CD14-positive monocyte (primary cell): ENCODE results near the gene RRBP1. TPM values are rescaled to one million over a fixed set of nuclear protein-coding genes. Genes with fewer than 3 reads are reported as not detected.

Experiments used
- DNase-seq, 3 donors: peaks; one replicate each; pipeline ENCODE4 v3.0.0-alpha.2; 2011 to 2022
- H2AFZ ChIP-seq: 2 replicates; pipeline ENCODE4 v1.6.0; 2012; ENCODE audit warnings: mild to moderate bottlenecking, low read depth, low read length, inconsistent platforms; ENCODE audit not compliant: insufficient read depth, poor library complexity, severe bottlenecking
- H3K27ac ChIP-seq, 2 donors: 1 replicate in 1 of 2; 2 replicates in 1 of 2; pipeline ENCODE4 v1.5.1; 2012 to 2013; ENCODE audit warnings: low read length in 2 of 2, control low read depth in 1 of 2, inconsistent platforms in 1 of 2, low read depth in 1 of 2, mild to moderate bottlenecking in 1 of 2
- H3K27me3 ChIP-seq, 2 donors: one replicate each; pipeline versions ENCODE4 v1.6.0 to v1.6.1; 2011 to 2013; ENCODE audit warnings: low read length in 2 of 2; ENCODE audit not compliant: control insufficient read depth in 2 of 2, insufficient read depth in 2 of 2
- H3K36me3 ChIP-seq, 2 donors: replicated peaks in 1 of 2; 1 replicate in 1 of 2; 2 replicates in 1 of 2; pipeline versions ENCODE4 v1.5.1 to v1.6.1; 2012 to 2013; ENCODE audit warnings: low read length in 2 of 2, control low read depth in 1 of 2, inconsistent platforms in 1 of 2, mild to moderate bottlenecking in 1 of 2; ENCODE audit not compliant: insufficient read depth in 2 of 2, control insufficient read depth in 1 of 2
- H3K4me1 ChIP-seq, 2 donors: 1 replicate in 1 of 2; 2 replicates in 1 of 2; pipeline versions ENCODE4 v1.5.1 to v1.6.1; 2012 to 2013; ENCODE audit warnings: low read length in 2 of 2, control low read depth in 1 of 2, inconsistent platforms in 1 of 2, mild to moderate bottlenecking in 1 of 2, moderate library complexity in 1 of 2; ENCODE audit not compliant: insufficient read depth in 2 of 2, control insufficient read depth in 1 of 2
- H3K4me2 ChIP-seq: replicated peaks from 2 replicates; pipeline ENCODE3; 2012; ENCODE audit warnings: low read length, moderate library complexity, mild to moderate bottlenecking; ENCODE audit not compliant: poor library complexity, severe bottlenecking; ENCODE audit errors: extremely low read depth
- H3K4me3 ChIP-seq, 3 experiments: fragments of 200-600 bp in 1 of 3; sonication (generic) in 1 of 3; replicated peaks in 1 of 3; 1 replicate in 2 of 3; 2 replicates in 1 of 3; pipeline ENCODE4 v1.5.1; 2011 to 2013; ENCODE audit warnings: low read length in 3 of 3, mild to moderate bottlenecking in 3 of 3, control low read depth in 2 of 3, low read depth in 2 of 3, inconsistent platforms in 1 of 3, moderate library complexity in 1 of 3
- H3K79me2 ChIP-seq: 2 replicates; pipeline ENCODE4 v1.6.0; 2012; ENCODE audit warnings: mild to moderate bottlenecking, control low read depth, inconsistent platforms, low read length, moderate library complexity; ENCODE audit not compliant: insufficient read depth
- H3K9ac ChIP-seq: 2 replicates; pipeline ENCODE4 v1.6.0; 2017; ENCODE audit warnings: low read length, mild to moderate bottlenecking; ENCODE audit not compliant: insufficient read depth, poor library complexity, severe bottlenecking
- H3K9me3 ChIP-seq, 2 donors: replicated peaks in 1 of 2; 1 replicate in 1 of 2; 2 replicates in 1 of 2; pipeline versions ENCODE4 v1.5.1 to v1.6.1; 2012 to 2013; ENCODE audit warnings: low read length in 2 of 2, control low read depth in 1 of 2; ENCODE audit not compliant: control insufficient read depth in 1 of 2, insufficient read depth in 1 of 2
- H4K20me1 ChIP-seq: 2 replicates; pipeline ENCODE4 v1.6.0; 2012; ENCODE audit warnings: mild to moderate bottlenecking, low read length, control low read depth, moderate library complexity; ENCODE audit not compliant: insufficient read depth
- H3K27ac Mint-ChIP-seq, 7 donors: one replicate each; pipeline ENCODE4 v1.8.0; 2020; ENCODE audit warnings: mild to moderate bottlenecking in 7 of 7, mixed read lengths in 7 of 7, moderate library complexity in 6 of 7, inconsistent platforms in 2 of 7
- H3K27me3 Mint-ChIP-seq, 3 donors: one replicate each; pipeline ENCODE4 v1.8.0; 2021 to 2022; ENCODE audit warnings: low read depth in 3 of 3, mild to moderate bottlenecking in 3 of 3, mixed read lengths in 3 of 3, moderate library complexity in 3 of 3, inconsistent platforms in 1 of 3
- H3K36me3 Mint-ChIP-seq, 2 donors: one replicate each; pipeline ENCODE4 v1.8.0; 2020; ENCODE audit warnings: mixed read lengths in 2 of 2, inconsistent platforms in 1 of 2, mild to moderate bottlenecking in 1 of 2
- H3K4me1 Mint-ChIP-seq: one replicate; pipeline ENCODE4 v1.8.0; 2020; ENCODE audit warnings: mild to moderate bottlenecking, mixed read lengths
- H3K4me3 Mint-ChIP-seq, 2 donors: one replicate each; pipeline ENCODE4 v1.8.0; 2020; ENCODE audit warnings: mild to moderate bottlenecking in 2 of 2, mixed read lengths in 2 of 2, moderate library complexity in 1 of 2
- H3K9me3 Mint-ChIP-seq, 7 donors: one replicate each; pipeline ENCODE4 v1.8.0; 2020 to 2022; ENCODE audit warnings: mixed read lengths in 7 of 7, mild to moderate bottlenecking in 6 of 7, moderate library complexity in 6 of 7, inconsistent platforms in 2 of 7
- WGBS: methylation state at CpG from one replicate; pipeline ENCODE4 v1.1.5; 2013; ENCODE audit warnings: missing lambda C conversion rate; ENCODE audit not compliant: insufficient coverage; 5-methylcytosine and 5-hydroxymethylcytosine counted together
- intact Hi-C, 2 donors: fragments of 100-400 bp; cut with micrococcal nuclease; formaldehyde crosslinking; loops; one replicate each; pipeline versions ENCODE4 v1.15.0 to v1.15.1; 2023
- polyA plus RNA-seq, 3 donors: library from polyadenylated mRNA; depleted of rRNA in 1 of 3; unstranded in 2 of 3; stranded (reverse) in 1 of 3; fragments of 300-500 nt in 2 of 3; fragments of >200 nt in 1 of 3; fragmentation: Illumina TruSeq in 2 of 3; gene quantifications; 1 replicate in 2 of 3; 2 replicates in 1 of 3; pipeline ENCODE4 v1.2.3, GENCODE V29; 2012 to 2021
- TF ChIP-seq, protein P1 (sequence below): fragments of 200-600 bp; IDR thresholded peaks from one replicate; pipeline ENCODE4 v1.8.0; 2022; ENCODE audit warnings: antibody characterized with exemption, mild to moderate bottlenecking

RRBP1 gene
- polyA plus RNA-seq, 3 donors: 4.7 to 22.2 (median 7.5) TPM

DNA sequence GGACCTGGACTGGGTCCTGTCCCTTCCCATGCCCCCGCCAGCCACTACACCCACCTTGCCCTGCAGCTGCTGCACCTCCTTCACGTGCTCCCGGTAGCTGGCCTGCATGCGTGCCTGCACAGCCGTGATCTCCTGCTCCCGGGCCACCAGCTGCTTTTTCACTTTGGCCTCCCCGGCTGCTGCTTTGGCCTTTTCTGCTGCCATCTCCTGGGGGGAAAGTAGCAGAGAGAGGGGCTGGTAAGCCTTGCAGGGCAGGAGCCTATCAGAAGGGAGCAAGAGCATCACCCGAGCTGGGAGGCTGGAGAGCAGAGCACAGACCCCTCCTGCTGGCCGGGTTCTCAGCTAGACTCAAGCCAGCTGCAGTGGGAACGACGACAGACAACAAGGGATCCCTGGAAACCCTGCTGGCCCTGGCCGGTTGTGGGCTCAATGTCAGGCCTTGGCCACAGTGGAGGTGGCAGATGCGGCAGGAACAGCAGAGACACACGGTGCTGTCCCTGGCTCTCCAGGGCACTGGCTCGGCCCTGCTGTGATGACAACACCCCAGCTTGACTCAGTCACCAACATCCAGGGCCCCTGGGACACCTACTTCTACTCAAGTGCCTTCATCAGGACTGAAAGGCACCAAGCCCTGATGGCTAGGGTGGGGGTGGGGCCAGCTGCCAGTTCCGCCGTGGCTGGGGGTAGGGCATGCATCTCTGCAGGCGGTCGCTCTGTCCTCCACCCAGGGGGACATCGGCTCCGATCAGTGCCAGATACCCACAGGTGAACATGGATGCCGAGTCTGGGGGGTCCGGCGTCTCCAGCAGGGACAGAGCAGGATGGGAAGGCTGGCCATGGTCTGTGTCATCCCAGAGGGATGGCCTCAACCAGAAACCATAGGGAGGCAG lies 45.3 kb downstream of the RRBP1 start:
- Mint-ChIP-seq H3K36me3 (peaks cover 66 to 96% of the 10 kb centered on the region in 2 donors), H3K4me3 (no peak overlapping the region), H3K9me3 (no peaks in the 10 kb centered on the region), H3K27me3 (peaks cover 0 to 1% (median 0%) of the 10 kb centered on the region in 3 donors), H3K4me1 (peaks cover 20% of the 10 kb centered on the region), H3K27ac (peak overlapping the region in 1 of 7 donors; percentile 49)
- Histone ChIP-seq H3K27ac (no peak overlapping the region), H4K20me1 (peaks cover 28% of the 10 kb centered on the region), H2AFZ (no peak overlapping the region), H3K79me2 (no peaks in the 10 kb centered on the region), H3K4me2 (no peak overlapping the region), H3K36me3 (peaks cover 84 to 100% of the 10 kb centered on the region in 2 donors), H3K4me1 (peaks cover 12 to 13% of the 10 kb centered on the region in 2 donors), H3K9me3 (no peaks in the 10 kb centered on the region), H3K27me3 (no peaks in the 10 kb centered on the region), H3K4me3 (no peak overlapping the region), H3K9ac (no peak overlapping the region)
- TF ChIP-seq, protein P1, sequence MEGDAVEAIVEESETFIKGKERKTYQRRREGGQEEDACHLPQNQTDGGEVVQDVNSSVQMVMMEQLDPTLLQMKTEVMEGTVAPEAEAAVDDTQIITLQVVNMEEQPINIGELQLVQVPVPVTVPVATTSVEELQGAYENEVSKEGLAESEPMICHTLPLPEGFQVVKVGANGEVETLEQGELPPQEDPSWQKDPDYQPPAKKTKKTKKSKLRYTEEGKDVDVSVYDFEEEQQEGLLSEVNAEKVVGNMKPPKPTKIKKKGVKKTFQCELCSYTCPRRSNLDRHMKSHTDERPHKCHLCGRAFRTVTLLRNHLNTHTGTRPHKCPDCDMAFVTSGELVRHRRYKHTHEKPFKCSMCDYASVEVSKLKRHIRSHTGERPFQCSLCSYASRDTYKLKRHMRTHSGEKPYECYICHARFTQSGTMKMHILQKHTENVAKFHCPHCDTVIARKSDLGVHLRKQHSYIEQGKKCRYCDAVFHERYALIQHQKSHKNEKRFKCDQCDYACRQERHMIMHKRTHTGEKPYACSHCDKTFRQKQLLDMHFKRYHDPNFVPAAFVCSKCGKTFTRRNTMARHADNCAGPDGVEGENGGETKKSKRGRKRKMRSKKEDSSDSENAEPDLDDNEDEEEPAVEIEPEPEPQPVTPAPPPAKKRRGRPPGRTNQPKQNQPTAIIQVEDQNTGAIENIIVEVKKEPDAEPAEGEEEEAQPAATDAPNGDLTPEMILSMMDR: no peak
- 91% methylated on average over 23 of the region's 24 CpGs for WGBS
- intact Hi-C loops: no loop called here
- DNase-seq: no peak

DNA sequence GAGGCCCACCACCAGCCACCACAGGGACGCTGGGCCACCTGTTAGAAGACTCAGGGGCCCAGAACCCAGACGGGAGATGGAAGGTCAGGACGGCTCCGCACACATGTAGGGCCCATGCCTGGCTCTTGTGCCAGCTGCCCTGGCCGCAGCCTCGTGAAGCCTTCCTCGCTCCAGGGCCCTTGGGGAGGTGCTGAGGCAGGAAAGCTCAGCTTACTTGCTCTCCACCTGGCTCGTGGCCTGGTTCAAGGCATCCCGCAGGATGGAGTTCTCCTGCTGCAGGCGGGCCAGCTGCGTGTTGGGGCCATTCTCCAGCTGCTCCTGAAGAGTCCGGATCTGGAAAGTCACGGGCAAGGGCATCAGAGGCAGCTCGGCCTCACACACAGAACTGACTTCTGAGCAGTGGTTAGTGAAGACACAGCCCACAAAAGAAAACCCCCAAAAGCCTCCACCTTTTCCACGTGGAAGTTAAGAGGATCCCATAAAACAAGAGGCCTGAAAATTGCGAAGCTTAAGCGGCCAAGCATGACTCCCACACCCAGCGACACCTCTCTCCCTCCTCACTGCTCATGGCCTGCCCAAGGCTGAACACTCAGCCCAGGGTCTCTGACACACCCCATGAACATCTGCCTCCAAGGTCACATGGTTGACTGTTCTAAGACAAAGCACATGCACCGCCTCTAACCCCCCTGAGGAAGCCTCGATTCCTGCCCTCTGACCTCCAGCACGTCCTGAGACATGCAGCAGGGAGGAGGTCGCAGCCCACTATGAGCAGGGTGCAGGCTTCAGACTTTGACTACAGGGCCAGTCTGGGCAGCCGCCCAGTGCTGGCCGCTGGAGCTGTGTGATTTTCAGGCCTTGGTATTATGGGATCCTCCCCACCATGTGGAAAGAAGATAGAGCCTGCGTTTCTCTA lies 46.5 kb downstream of the RRBP1 start:
- H4K20me1 ChIP-seq: peaks cover 20% of the 10 kb centered on the region
- no peaks in the 10 kb centered on the region for H3K79me2 ChIP-seq
- H3K4me3 ChIP-seq: no peak overlapping the region
- H3K36me3 ChIP-seq: peaks cover 84 to 100% of the 10 kb centered on the region in 2 donors
- intact Hi-C loops: no loop called here
- no peak overlapping the region for H2AFZ ChIP-seq
- H3K4me1 ChIP-seq: peaks cover 12 to 13% of the 10 kb centered on the region in 2 donors
- TF ChIP-seq, protein P1: no peak
- Mint-ChIP-seq H3K27ac (peak overlapping the region in 6 of 7 donors; percentile 9 to 93 (median 74)), H3K36me3 (peaks cover 72 to 97% of the 10 kb centered on the region in 2 donors), H3K9me3 (no peaks in the 10 kb centered on the region), H3K27me3 (peaks cover 0 to 1% (median 0%) of the 10 kb centered on the region in 3 donors), H3K4me1 (peaks cover 20% of the 10 kb centered on the region), H3K4me3 (no peak overlapping the region)
- no peaks in the 10 kb centered on the region for H3K27me3 ChIP-seq
- no peaks in the 10 kb centered on the region for H3K9me3 ChIP-seq
- no peak for DNase-seq
- WGBS: 72% methylated on average over 23 of the region's 25 CpGs
- H3K9ac ChIP-seq: peak overlapping the region; percentile 32
- H3K4me2 ChIP-seq: no peak overlapping the region
- peak overlapping the region; percentile 51 to 70 for H3K27ac ChIP-seq
